Gastroesophageal sphincter (tissue), 3 donors: ENCODE data around the gene SREBF2.

Source experiments
- EP300 ChIP-seq: sonication (generic); formaldehyde crosslinking; IDR thresholded peaks from one replicate; pipeline ENCODE4 v1.6.1; 2017; ENCODE audit warnings: antibody characterized with exemption, mild to moderate bottlenecking
- POLR2A ChIP-seq, 2 donors: fragments of 450-650 bp; IDR thresholded peaks; one replicate each; pipeline ENCODE4 v1.6.1; 2017; ENCODE audit warnings: antibody characterized with exemption in 2 of 2, mild to moderate bottlenecking in 2 of 2, moderate library complexity in 1 of 2
- POLR2AphosphoS5 ChIP-seq: sonication (generic); formaldehyde crosslinking; IDR thresholded peaks from one replicate; pipeline ENCODE4 v1.6.1; 2017; ENCODE audit warnings: antibody characterized with exemption
- TF ChIP-seq, protein P1 (sequence below), 4 experiments: fragments of 200-600 bp in 2 of 4; fragments of 450-650 bp in 2 of 4; sonication (generic) in 1 of 4; IDR thresholded peaks; one replicate each; pipeline ENCODE4 v1.5.1; 2017 to 2019; ENCODE audit warnings: antibody characterized with exemption in 4 of 4, mild to moderate bottlenecking in 2 of 4, moderate library complexity in 2 of 4

DNA sequence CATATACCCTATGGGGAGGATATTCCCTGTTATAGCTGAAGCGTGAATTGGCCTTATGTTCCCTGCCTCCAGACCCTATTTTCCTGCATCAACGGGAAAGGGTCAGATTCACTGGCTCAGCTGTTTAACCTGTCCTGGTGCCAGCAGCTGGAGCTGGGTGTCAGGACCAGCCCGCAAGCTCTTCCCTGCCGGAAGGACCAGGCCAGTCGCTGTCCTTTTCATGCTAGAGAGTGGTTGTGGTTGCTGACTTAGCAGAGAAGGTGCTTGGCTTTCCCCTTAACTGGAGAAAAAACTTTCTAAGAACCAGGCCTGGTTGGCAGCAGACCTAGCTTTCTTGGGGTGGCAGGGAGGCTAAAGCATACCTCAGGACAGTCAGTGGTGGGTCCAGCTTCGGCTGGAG lies 5.2 kb upstream of the SREBF2 start:
- no peak for TF ChIP-seq POLR2A (IDR thresholded peaks at IDR 0.05)
- TF ChIP-seq, protein P1, sequence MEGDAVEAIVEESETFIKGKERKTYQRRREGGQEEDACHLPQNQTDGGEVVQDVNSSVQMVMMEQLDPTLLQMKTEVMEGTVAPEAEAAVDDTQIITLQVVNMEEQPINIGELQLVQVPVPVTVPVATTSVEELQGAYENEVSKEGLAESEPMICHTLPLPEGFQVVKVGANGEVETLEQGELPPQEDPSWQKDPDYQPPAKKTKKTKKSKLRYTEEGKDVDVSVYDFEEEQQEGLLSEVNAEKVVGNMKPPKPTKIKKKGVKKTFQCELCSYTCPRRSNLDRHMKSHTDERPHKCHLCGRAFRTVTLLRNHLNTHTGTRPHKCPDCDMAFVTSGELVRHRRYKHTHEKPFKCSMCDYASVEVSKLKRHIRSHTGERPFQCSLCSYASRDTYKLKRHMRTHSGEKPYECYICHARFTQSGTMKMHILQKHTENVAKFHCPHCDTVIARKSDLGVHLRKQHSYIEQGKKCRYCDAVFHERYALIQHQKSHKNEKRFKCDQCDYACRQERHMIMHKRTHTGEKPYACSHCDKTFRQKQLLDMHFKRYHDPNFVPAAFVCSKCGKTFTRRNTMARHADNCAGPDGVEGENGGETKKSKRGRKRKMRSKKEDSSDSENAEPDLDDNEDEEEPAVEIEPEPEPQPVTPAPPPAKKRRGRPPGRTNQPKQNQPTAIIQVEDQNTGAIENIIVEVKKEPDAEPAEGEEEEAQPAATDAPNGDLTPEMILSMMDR (IDR thresholded peaks at IDR 0.05): no peak
- no peak for TF ChIP-seq EP300
- no peak for TF ChIP-seq POLR2AphosphoS5
